HFFc6 (cell line): ENCODE measurements around the gene EMID1. TPM values are rescaled to one million over a fixed set of nuclear protein-coding genes. Genes with fewer than 3 reads are reported as not detected.
"Not testable (repeated sequence)": the region's sequence is repeated elsewhere in the genome, so short reads cannot be mapped to it uniquely, and the experiment has no call there.

Experiments
- DNase-seq: peaks from one replicate; pipeline ENCODE4 v3.0.0-alpha.2; 2018
- H3K27ac Mint-ChIP-seq: 2 replicates; pipeline ENCODE4 v1.8.0; 2020; ENCODE audit warnings: mild to moderate bottlenecking, mixed read lengths
- H3K27me3 Mint-ChIP-seq: 2 replicates; pipeline ENCODE4 v1.8.0; 2021; ENCODE audit warnings: mild to moderate bottlenecking, moderate library complexity, mixed read lengths; ENCODE audit not compliant: insufficient read depth
- H3K36me3 Mint-ChIP-seq: 2 replicates; pipeline ENCODE4 v1.8.0; 2021; ENCODE audit warnings: low read depth, mixed read lengths
- H3K4me1 Mint-ChIP-seq: 2 replicates; pipeline ENCODE4 v1.8.0; 2020; ENCODE audit warnings: low read depth, mixed read lengths
- H3K4me3 Mint-ChIP-seq: 2 replicates; pipeline ENCODE4 v1.8.0; 2020; ENCODE audit warnings: mild to moderate bottlenecking, moderate library complexity, mixed read lengths
- H3K9me3 Mint-ChIP-seq: 2 replicates; pipeline ENCODE4 v1.8.0; 2020; ENCODE audit warnings: mild to moderate bottlenecking, mixed read lengths
- total RNA-seq, 6 experiments: library from RNA; stranded (reverse); fragmentation: NEBNext Ultra II Directional; extraction: Animal tissue kit (Norgen Biotek cat#: 25700); gene quantifications; 2 replicates in 1 of 6; 3 replicates in 5 of 6; pipeline ENCODE4 v1.2.3, GENCODE V29; 2021
- TF ChIP-seq, protein P1 (sequence below): fragments of 200-600 bp; sonication (generic); IDR thresholded peaks from 2 replicates; pipeline ENCODE4 v1.5.0; 2021; ENCODE audit warnings: antibody characterized with exemption, mild to moderate bottlenecking

EMID1 gene
- total RNA-seq, 6 experiments from 2014 or later, result not detected

DNA sequence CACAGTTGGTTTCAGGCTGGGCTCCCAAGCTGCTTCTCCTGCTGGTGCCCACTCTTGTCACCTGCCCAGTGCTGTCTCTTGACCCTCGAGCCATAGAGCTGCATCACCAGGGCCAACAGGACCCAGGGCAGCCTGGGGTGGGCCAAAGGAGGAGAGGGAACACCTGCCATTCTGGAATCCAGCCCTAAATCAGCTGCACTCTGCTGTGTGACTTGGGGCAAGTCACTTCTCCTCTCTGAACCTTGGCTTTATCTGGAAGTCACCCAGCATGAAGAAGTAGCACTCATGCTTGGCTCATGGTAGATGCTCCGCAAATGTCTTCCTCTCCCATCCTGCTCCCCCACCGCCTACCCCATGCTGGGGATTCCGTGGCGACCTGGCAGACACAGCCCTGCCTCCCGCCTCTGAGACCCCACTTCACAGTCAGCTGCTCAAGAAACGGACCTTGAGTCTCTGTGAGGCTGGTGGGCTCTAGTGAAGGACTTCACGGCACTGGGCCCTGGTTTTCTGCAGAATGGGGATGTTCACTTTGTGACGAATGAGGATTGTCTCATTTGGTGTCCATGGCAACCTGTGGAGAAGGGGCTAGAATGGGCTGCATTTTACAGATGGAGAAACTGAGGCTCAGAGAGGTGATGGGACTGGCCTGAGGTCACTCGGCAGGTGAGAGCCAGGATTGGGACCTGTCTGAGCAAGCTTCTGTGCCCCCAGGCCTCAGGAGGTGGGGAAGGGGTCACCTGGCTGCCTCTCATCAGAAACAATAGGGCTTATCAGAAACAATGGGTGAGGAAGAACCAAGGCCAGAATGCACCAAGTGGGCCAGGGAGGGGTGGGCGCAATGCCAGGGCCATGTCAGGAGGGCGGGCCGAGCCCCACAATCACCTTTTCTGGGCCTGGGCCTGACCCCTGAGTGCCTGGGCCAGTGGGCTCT, 12.4 kb downstream of the EMID1 start:
- TF ChIP-seq, protein P1, sequence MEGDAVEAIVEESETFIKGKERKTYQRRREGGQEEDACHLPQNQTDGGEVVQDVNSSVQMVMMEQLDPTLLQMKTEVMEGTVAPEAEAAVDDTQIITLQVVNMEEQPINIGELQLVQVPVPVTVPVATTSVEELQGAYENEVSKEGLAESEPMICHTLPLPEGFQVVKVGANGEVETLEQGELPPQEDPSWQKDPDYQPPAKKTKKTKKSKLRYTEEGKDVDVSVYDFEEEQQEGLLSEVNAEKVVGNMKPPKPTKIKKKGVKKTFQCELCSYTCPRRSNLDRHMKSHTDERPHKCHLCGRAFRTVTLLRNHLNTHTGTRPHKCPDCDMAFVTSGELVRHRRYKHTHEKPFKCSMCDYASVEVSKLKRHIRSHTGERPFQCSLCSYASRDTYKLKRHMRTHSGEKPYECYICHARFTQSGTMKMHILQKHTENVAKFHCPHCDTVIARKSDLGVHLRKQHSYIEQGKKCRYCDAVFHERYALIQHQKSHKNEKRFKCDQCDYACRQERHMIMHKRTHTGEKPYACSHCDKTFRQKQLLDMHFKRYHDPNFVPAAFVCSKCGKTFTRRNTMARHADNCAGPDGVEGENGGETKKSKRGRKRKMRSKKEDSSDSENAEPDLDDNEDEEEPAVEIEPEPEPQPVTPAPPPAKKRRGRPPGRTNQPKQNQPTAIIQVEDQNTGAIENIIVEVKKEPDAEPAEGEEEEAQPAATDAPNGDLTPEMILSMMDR, result no peak
- Mint-ChIP-seq H3K4me3 (no peak overlapping the region), H3K9me3 (no peaks in the 10 kb centered on the region), H3K27ac (no peak overlapping the region), H3K36me3 (no peaks in the 10 kb centered on the region), H3K27me3 (peaks cover 40% of the 10 kb centered on the region), H3K4me1 (no peaks in the 10 kb centered on the region)
- DNase-seq, result no peak

DNA sequence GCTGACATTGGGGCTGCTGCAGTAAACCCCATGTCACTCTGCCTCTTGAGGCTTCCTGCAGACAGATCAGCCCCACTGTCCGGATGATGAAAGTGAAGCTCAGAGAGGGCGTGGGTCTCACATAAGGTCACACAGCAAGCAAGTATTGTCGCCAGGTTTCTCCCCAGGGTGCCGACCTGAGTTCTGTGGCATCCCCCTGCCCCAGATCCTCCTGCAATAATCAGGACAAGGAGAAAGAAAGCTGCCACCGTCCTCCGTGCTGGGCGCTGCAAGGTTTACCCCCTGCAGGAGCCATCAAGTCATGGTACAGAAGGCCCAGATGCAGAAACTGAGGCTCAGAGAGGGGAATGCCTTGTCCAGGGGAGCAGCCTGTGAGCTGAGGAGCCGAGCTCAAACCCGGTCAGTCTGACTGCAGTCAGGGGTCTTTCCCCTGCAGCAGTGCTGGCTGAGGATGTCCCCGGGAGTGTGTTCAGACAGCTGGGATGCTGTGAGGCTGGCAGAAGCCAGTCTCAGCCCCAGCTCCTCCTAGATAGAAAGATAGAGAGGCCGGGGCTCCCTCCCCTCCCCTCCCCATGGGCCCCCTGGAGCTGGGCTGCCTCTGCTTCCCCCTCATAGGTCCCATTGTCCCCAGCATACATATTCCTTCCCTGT, 13.2 kb downstream of the EMID1 start:
- no peaks in the 10 kb centered on the region for H3K9me3 Mint-ChIP-seq
- TF ChIP-seq, protein P1, result no peak
- no peaks in the 10 kb centered on the region for H3K36me3 Mint-ChIP-seq
- H3K4me3 Mint-ChIP-seq, result no peak overlapping the region
- no peak overlapping the region for H3K27ac Mint-ChIP-seq
- H3K4me1 Mint-ChIP-seq, result no peaks in the 10 kb centered on the region
- peaks cover 44% of the 10 kb centered on the region for H3K27me3 Mint-ChIP-seq
- no peak for DNase-seq

DNA sequence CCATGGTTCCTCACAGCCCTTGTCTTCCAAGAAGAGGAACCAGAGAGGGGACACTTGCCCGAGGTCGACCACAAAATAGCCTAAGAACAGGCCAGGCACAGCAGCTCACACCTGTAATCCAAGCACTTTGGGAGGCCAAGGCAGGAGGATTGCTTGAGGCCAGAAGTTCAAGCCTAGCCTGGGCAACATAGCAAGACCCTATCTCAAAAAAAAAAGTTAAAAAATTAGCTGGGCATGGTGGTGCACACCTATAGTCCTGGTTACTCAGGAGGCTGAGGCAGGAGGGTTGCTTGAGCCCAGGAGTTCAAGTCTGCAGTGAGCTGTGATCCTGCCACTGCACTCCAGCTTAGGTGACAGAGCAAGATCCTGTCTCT, 13.7 kb downstream of the EMID1 start:
- H3K9me3 Mint-ChIP-seq, result not testable (repeated sequence)

DNA sequence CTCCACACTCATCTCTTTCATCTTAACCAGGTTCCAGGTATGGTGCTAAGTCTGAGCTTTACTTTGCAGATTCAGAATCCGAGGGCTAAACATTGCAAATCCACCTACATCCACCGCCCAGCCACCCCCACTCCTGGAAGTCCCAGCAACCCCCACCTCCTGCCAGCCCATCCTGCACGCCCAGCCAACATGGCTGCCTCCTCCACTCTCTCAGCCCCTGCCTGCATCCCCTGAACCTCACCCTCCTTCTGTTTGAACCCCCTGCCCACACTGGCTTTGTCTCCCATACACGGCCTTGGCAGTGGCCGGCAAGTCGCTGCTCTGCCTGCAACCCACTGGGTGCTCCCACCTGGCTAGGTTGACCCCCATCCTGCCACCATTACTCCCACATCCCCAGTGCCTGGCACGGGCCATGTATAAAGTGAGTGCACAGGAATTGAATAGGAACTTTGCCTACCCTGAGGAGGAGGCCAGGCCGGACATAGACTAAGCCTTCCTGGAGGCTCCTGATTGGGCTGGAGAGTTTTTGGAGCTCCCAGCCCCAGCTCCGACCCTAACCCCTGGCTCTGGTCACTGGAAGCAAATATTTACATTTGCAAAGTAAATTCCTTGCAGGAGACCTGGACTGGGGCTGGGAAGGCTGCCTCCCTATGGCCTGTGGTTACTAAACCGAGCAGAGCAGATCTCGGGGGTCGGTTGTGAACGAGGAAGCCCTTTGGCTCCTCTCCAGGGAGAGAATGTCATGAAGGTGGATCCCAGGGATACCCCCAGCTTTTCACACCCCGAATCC, 14.4 kb downstream of the EMID1 start:
- no peaks in the 10 kb centered on the region for H3K36me3 Mint-ChIP-seq
- TF ChIP-seq, protein P1, result no peak
- H3K27ac Mint-ChIP-seq, result no peak overlapping the region
- no peak overlapping the region for H3K4me3 Mint-ChIP-seq
- no peaks in the 10 kb centered on the region for H3K4me1 Mint-ChIP-seq
- DNase-seq, result no peak
- H3K9me3 Mint-ChIP-seq, result no peaks in the 10 kb centered on the region
- H3K27me3 Mint-ChIP-seq, result peaks cover 43% of the 10 kb centered on the region

More for the DNA sequence above, 13.7 kb downstream of the EMID1 start:
- H3K27me3 Mint-ChIP-seq, result peaks cover 45% of the 10 kb centered on the region
- H3K27ac Mint-ChIP-seq, DNase-seq, H3K36me3 Mint-ChIP-seq, H3K4me3 Mint-ChIP-seq, H3K4me1 Mint-ChIP-seq: not testable (repeated sequence)

DNA sequence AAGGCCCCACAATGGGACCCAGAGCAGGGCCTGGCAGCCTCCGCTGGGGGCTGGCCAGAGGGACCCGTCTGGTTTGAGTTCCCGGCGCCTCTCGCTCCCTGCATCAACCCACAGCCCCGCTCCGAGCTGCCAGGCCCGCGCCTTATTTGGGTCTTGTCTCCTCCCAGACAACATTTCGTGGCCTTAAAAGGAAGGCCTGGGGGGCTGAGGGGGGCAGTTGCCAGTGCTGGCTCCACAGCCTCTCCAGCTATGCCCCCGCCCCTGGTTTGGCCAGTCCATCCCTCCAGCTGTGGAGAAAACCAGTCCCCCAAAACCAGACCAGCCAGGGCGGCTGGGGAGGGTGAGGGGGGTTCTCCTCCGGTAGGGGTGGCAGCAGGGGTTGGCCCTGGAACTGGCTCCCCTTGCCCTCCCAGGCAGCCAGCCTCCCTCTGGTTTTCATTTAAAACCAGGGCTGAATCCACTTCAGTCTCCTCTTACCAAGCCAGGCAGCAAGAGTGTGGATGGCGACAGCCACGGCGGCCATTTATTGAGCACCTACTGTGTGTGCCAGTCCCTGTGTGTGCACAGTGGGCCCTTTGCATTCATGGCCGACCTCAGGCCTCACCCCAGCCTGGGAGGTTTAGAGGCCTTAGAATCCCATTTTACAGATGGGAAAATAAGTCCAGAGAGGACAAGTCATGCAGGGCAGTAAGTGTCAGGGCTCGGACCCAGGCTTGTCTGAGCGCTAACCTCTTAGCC, 18.6 kb downstream of the EMID1 start:
- H3K27me3 Mint-ChIP-seq, result peaks cover 34% of the 10 kb centered on the region
- no peaks in the 10 kb centered on the region for H3K36me3 Mint-ChIP-seq
- TF ChIP-seq, protein P1, result no peak
- no peak for DNase-seq
- H3K4me1 Mint-ChIP-seq, result no peaks in the 10 kb centered on the region
- no peaks in the 10 kb centered on the region for H3K9me3 Mint-ChIP-seq
- no peak overlapping the region for H3K4me3 Mint-ChIP-seq
- H3K27ac Mint-ChIP-seq, result no peak overlapping the region
